Measurements from ENCODE around the gene GOSR2. TPM values are rescaled to one million over a fixed set of nuclear protein-coding genes. Genes with fewer than 3 reads are reported as not detected.
"Not testable (repeated sequence)": the region's sequence is repeated elsewhere in the genome, so short reads cannot be mapped to it uniquely, and the experiment has no call there.

The GOSR2 gene
- total RNA-seq, 1 donor from 2014 or later = 62.4 TPM

GRCh38 chr17:46952115-46952514, 29.2 kb downstream of the GOSR2 start:
- no peak for TF ChIP-seq CTCF (IDR thresholded peaks at IDR 0.05; ENCODE audit: partially characterized antibody, unreplicated experiment)
- H3K4me1 Mint-ChIP-seq (ENCODE audit: low read depth, unreplicated experiment) = peaks cover 4% of the 10 kb centered on the region
- H3K9me3 Mint-ChIP-seq (ENCODE audit: unreplicated experiment) = peaks cover 7% of the 10 kb centered on the region
- H3K4me3 Mint-ChIP-seq (ENCODE audit: unreplicated experiment) = no peak overlapping the region
- no peak overlapping the region for H3K27ac Mint-ChIP-seq (ENCODE audit: unreplicated experiment)
- DNase-seq = no peak
- H3K36me3 Mint-ChIP-seq (ENCODE audit: unreplicated experiment) = no peaks in the 10 kb centered on the region
- peaks cover 12% of the 10 kb centered on the region for H3K27me3 Mint-ChIP-seq (ENCODE audit: unreplicated experiment)

GRCh38 chr17:46953191-46953590, 30.2 kb downstream of the GOSR2 start:
- peaks cover 12% of the 10 kb centered on the region for H3K27me3 Mint-ChIP-seq (ENCODE audit: unreplicated experiment)
- not testable (repeated sequence) for H3K9me3 Mint-ChIP-seq (ENCODE audit: unreplicated experiment); DNase-seq; H3K4me3 Mint-ChIP-seq (ENCODE audit: unreplicated experiment); H3K4me1 Mint-ChIP-seq (ENCODE audit: low read depth, unreplicated experiment); H3K36me3 Mint-ChIP-seq (ENCODE audit: unreplicated experiment); H3K27ac Mint-ChIP-seq (ENCODE audit: unreplicated experiment)

- H3K27ac Mint-ChIP-seq (ENCODE audit: unreplicated experiment) = no peak overlapping the region
- peaks cover 6% of the 10 kb centered on the region for H3K9me3 Mint-ChIP-seq (ENCODE audit: unreplicated experiment)
- peaks cover 4% of the 10 kb centered on the region for H3K36me3 Mint-ChIP-seq (ENCODE audit: unreplicated experiment)
- no peak overlapping the region for H3K4me3 Mint-ChIP-seq (ENCODE audit: unreplicated experiment)
- no peak for DNase-seq
- peaks cover 6% of the 10 kb centered on the region for H3K27me3 Mint-ChIP-seq (ENCODE audit: unreplicated experiment)
- no peaks in the 10 kb centered on the region for H3K4me1 Mint-ChIP-seq (ENCODE audit: low read depth, unreplicated experiment)
- no peak for TF ChIP-seq CTCF (IDR thresholded peaks at IDR 0.05; ENCODE audit: partially characterized antibody, unreplicated experiment)
Measured at GRCh38 chr17:46958041-46958591, 35.2 kb downstream of the GOSR2 start.

GRCh38 chr17:46960152-46960551, 37.2 kb downstream of the GOSR2 start:
- peaks cover 6% of the 10 kb centered on the region for H3K9me3 Mint-ChIP-seq (ENCODE audit: unreplicated experiment)
- H3K4me1 Mint-ChIP-seq (ENCODE audit: low read depth, unreplicated experiment) = no peaks in the 10 kb centered on the region
- H3K4me3 Mint-ChIP-seq (ENCODE audit: unreplicated experiment) = no peak overlapping the region
- no peak for TF ChIP-seq CTCF (IDR thresholded peaks at IDR 0.05; ENCODE audit: partially characterized antibody, unreplicated experiment)
- peaks cover 6% of the 10 kb centered on the region for H3K27me3 Mint-ChIP-seq (ENCODE audit: unreplicated experiment)
- no peak for DNase-seq
- H3K36me3 Mint-ChIP-seq (ENCODE audit: unreplicated experiment) = peaks cover 4% of the 10 kb centered on the region
- H3K27ac Mint-ChIP-seq (ENCODE audit: unreplicated experiment) = no peak overlapping the region

- no peak for DNase-seq
- H3K4me3 Mint-ChIP-seq (ENCODE audit: unreplicated experiment) = no peak overlapping the region
- no peak overlapping the region for H3K27ac Mint-ChIP-seq (ENCODE audit: unreplicated experiment)
- H3K9me3 Mint-ChIP-seq (ENCODE audit: unreplicated experiment) = peaks cover 2% of the 10 kb centered on the region
- H3K36me3 Mint-ChIP-seq (ENCODE audit: unreplicated experiment) = peaks cover 12% of the 10 kb centered on the region
- H3K4me1 Mint-ChIP-seq (ENCODE audit: low read depth, unreplicated experiment) = no peaks in the 10 kb centered on the region
- peaks cover 3% of the 10 kb centered on the region for H3K27me3 Mint-ChIP-seq (ENCODE audit: unreplicated experiment)
- TF ChIP-seq CTCF (IDR thresholded peaks at IDR 0.05; ENCODE audit: partially characterized antibody, unreplicated experiment) = no peak
Measured at GRCh38 chr17:46962374-46962790, 39.4 kb downstream of the GOSR2 start.

Data from glutamatergic neuron (in vitro differentiated cells).